ENCODE data around the gene AHRR. TPM values are rescaled to one million over a fixed set of nuclear protein-coding genes. Genes with fewer than 3 reads are reported as not detected.

AHRR gene
- total and polyA plus RNA-seq, 2 donors from 2014 or later, result 0.71 to 1.7 TPM

DNA sequence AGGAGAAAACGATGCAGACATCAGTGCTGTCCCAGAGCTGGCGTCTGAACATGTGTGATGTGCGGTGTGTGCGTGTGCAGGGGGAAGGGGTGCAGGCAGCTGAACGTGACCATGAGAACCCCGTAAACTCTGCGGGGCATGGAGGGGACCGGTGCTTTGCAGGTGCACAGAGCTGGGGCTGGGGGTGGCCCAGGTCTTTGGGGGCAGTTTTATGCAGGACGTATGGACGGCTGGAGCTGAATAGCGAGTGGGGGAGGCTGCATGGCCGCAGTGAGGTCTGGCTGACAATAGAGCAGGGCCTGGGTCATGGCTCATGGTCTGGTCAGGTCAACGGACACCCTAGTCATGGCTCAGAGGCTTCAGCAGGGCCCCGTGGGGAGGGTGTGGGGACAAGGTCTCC lies 118.1 kb downstream of the AHRR start:
- DNase-seq (peak in 1 of 5 donors; percentile 46), FAIRE-seq (no peak)
- no peak overlapping the region for H3K4me3 ChIP-seq (ENCODE audit: low read length in 3 of 3)
- no peak overlapping the region for H3K27ac ChIP-seq (ENCODE audit: low read depth in 2 of 2, low read length in 2 of 2)
- peaks cover 0 to 16% (median 6%) of the 10 kb centered on the region in 3 donors for H3K4me1 ChIP-seq (ENCODE audit: control insufficient read depth in 2 of 3, insufficient read depth in 2 of 3, low read depth in 1 of 3, low read length in 3 of 3)
- H3K27me3 ChIP-seq (ENCODE audit: control insufficient read depth, insufficient read depth, low read length), result no peaks in the 10 kb centered on the region
- intact Hi-C loops (cut with DNase I), result loop anchor here (10.0 kb wide), 1 partner anchor 465 kb away; no protein-coding TSS in a partner anchor
- no peak overlapping the region for H3K9ac ChIP-seq (ENCODE audit: low read length in 3 of 3)
- no peaks in the 10 kb centered on the region for H3K36me3 ChIP-seq (ENCODE audit: control insufficient read depth in 2 of 3, insufficient read depth in 3 of 3, low read length in 3 of 3)
- no peaks in the 10 kb centered on the region for H3K9me3 ChIP-seq (ENCODE audit: control insufficient read depth in 2 of 3, insufficient read depth in 1 of 3, low read length in 3 of 3)
- TF ChIP-seq CTCF (IDR thresholded peaks at IDR 0.05; ENCODE audit: borderline replicate concordance, extremely low read depth, insufficient read depth), result no peak

DNA sequence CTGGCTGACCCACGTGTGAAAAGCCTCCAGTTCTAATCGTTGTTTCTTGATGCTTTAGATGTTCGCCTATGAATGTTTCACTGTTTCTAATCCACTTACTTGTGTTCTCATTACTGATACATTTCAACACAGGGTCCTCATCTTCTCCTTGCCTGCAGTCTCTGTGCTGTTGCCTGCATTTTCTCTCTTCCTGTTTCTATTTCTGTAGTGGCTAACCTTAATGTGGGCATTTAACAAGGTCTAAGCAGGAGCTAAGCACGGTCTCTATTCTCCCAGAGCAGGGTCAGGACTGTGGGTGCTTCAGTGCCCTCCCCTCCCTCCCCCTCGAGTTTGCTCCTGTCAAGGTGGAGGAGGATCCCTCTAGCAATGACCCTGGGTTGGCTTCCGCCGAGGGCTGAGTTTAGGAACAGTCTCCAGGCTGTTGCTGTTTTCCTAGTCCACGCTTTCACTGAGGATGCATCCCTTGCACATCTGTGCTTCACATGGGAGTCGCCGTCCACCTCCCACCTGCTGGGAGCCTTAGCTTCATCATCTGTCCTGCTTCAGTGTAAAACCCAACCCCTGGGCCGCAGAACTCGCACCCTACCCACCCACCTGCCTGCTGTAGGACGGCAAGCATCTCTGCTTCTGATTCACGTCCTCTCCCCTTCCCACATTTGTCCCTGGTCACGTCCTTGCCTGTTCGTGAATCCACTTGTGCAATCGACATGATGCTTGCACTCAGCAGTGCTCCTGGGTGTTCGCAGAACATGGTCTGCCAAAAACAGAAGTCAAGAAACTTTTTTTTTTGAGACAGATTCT lies 119.1 kb downstream of the AHRR start:
- Histone ChIP-seq H3K9me3 (ENCODE audit: control insufficient read depth in 2 of 3, insufficient read depth in 1 of 3, low read length in 3 of 3) (no peaks in the 10 kb centered on the region), H3K9ac (ENCODE audit: low read length in 3 of 3) (no peak overlapping the region), H3K27ac (ENCODE audit: low read depth in 2 of 2, low read length in 2 of 2) (no peak overlapping the region), H3K4me3 (ENCODE audit: low read length in 3 of 3) (no peak overlapping the region), H3K36me3 (ENCODE audit: control insufficient read depth in 2 of 3, insufficient read depth in 3 of 3, low read length in 3 of 3) (no peaks in the 10 kb centered on the region), H3K4me1 (ENCODE audit: control insufficient read depth in 2 of 3, insufficient read depth in 2 of 3, low read depth in 1 of 3, low read length in 3 of 3) (peaks cover 0 to 16% (median 6%) of the 10 kb centered on the region in 3 donors), H3K27me3 (ENCODE audit: control insufficient read depth, insufficient read depth, low read length) (no peaks in the 10 kb centered on the region)
- no peak for TF ChIP-seq CTCF (IDR thresholded peaks at IDR 0.05; ENCODE audit: borderline replicate concordance, extremely low read depth, insufficient read depth)
- intact Hi-C loops (cut with DNase I), result loop anchor here (10.0 kb wide), 1 partner anchor 464 kb away; no protein-coding TSS in a partner anchor
- FAIRE-seq (no peak), DNase-seq (no peak)

DNA sequence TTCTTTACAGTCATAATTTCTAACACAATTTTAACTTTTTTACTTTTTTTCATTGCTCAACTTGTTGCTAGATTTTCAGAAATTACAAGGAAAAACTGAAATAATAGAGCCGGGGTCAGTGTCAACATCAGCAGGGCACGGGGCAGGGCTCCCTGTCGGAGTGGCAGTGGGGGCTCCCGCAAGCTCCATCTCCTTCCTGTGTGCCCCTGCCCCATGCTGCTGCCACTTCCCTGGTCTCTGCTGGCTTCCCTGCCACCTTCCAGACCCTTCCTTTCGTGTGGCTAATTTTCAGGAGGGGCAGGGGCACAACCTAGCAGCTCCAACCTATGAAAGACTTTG lies 120.5 kb downstream of the AHRR start:
- DNase-seq, result no peak
- no peaks in the 10 kb centered on the region for H3K9me3 ChIP-seq (ENCODE audit: control insufficient read depth in 2 of 3, insufficient read depth in 1 of 3, low read length in 3 of 3)
- peaks cover 0 to 16% (median 6%) of the 10 kb centered on the region in 3 donors for H3K4me1 ChIP-seq (ENCODE audit: control insufficient read depth in 2 of 3, insufficient read depth in 2 of 3, low read depth in 1 of 3, low read length in 3 of 3)
- no peak for TF ChIP-seq CTCF (IDR thresholded peaks at IDR 0.05; ENCODE audit: borderline replicate concordance, extremely low read depth, insufficient read depth)
- H3K27ac ChIP-seq (ENCODE audit: low read depth in 2 of 2, low read length in 2 of 2), result no peak overlapping the region
- H3K9ac ChIP-seq (ENCODE audit: low read length in 3 of 3), result peak overlapping the region in 1 of 3 donors; percentile 95
- FAIRE-seq, result no peak
- H3K36me3 ChIP-seq (ENCODE audit: control insufficient read depth in 2 of 3, insufficient read depth in 3 of 3, low read length in 3 of 3), result peaks cover 0 to 4% (median 3%) of the 10 kb centered on the region in 3 donors
- H3K4me3 ChIP-seq (ENCODE audit: low read length in 3 of 3), result peak overlapping the region; percentile 61 to 98 (median 96)
- intact Hi-C loops (cut with DNase I), result loop anchor here (10.0 kb wide), 1 partner anchor 463 kb away; no protein-coding TSS in a partner anchor
- H3K27me3 ChIP-seq (ENCODE audit: control insufficient read depth, insufficient read depth, low read length), result no peaks in the 10 kb centered on the region
